HG02938 (cell line): ENCODE measurements around the gene SORD.
A peak's percentile ranks its signal among the peaks of the same experiment; 100 is the strongest.

Source experiments
- ATAC-seq: cut with Tn5 transposase; IDR thresholded peaks from one replicate; pipeline ENCODE4 v1.9.1; 2021; ENCODE audit warnings: mild to moderate bottlenecking, moderate library complexity; ENCODE audit not compliant: unreplicated experiment

Gene SORD

DNA sequence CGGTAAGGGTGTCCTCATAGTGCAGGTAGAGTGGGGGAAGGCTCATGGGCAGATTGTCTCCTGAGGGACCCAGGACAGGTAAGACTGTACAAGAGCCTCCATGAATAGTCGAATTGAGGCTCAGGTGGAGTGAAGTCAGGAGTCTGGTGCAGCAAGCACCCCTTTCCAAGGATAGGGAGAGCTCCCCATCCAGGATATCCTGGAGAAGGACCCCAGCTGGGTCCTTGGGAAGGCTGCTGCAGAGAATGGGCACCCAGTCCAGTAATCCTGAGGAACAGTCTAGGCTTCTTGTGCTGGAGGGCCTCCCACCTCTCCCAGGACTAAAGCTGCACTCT is 91.7 kb downstream of the SORD start:
- ATAC-seq = no peak

DNA sequence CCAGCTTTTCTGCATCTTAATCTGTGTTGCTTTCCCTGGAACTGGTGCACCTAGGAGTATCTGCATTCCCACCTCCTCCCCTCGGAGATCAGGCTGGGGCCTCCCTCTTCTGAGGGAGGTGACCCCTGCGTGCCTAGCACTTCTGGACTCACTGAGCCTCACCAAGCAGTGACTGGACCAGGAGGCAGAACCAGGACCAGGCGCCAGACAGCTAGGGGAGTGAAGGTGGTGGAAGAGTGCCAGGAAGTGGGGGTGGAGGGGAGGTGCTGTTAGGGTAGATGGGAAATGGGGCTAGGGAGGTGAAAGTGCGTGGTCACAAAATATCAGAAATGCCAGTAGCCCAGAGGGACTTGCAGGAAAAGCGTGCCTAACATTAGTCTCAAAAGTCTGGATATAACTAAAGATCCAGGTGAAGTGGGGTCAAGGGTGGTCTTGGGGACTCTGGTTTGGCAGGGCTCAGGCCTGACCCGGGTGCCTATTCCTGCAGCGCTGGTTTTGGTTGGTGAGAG is 92.4 kb downstream of the SORD start:
- ATAC-seq = no peak

GRCh38 chr15:45116006-45116481 is 93.0 kb downstream of the SORD start:
- ATAC-seq = no peak

DNA sequence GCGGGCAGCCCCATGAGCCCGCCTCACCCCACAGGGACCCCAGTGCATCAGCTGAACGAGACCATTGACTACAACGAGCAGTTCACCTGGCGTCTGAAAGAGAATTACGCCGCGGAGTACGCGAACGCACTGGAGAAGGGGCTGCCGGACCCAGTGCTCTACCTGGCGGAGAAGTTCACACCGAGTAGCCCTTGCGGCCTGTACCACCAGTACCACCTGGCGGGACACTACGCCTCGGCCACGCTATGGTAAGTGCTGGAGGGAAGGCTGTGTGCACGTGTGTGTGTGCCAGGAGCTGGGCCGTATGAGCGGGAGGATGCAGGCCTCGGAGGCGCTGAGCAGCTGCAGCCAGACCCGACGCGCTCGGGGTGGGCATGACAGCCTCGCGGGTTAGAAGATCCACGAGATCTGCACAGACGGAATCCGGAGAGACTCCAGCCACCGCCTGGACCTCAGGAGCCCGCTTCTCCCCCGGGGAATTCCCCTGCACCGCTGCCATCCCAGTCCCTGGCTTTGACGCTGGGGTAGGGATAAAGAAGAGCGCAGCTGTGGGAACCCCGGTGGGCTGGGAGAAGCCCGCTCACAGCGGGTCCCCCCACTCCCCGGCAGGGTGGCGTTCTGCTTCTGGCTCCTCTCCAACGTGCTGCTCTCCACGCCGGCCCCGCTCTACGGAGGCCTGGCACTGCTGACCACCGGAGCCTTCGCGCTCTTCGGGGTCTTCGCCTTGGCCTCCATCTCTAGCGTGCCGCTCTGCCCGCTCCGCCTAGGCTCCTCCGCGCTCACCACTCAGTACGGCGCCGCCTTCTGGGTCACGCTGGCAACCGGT is 93.7 kb downstream of the SORD start:
- ATAC-seq = no peak

- ATAC-seq = no peak
Observed at GRCh38 chr15:45117308-45118130, 94.5 kb downstream of the SORD start.

- peak; percentile 94 for ATAC-seq
Observed at GRCh38 chr15:45118131-45118588, 95.2 kb downstream of the SORD start.

- no peak for ATAC-seq
Observed at GRCh38 chr15:45118996-45119395, 96.0 kb downstream of the SORD start.

- no peak for ATAC-seq
Observed at GRCh38 chr15:45120081-45120972, 97.3 kb downstream of the SORD start.

GRCh38 chr15:45121020-45121419 is 98.0 kb downstream of the SORD start:
- no peak for ATAC-seq

GRCh38 chr15:45121706-45122417 is 98.9 kb downstream of the SORD start:
- ATAC-seq = no peak

DNA sequence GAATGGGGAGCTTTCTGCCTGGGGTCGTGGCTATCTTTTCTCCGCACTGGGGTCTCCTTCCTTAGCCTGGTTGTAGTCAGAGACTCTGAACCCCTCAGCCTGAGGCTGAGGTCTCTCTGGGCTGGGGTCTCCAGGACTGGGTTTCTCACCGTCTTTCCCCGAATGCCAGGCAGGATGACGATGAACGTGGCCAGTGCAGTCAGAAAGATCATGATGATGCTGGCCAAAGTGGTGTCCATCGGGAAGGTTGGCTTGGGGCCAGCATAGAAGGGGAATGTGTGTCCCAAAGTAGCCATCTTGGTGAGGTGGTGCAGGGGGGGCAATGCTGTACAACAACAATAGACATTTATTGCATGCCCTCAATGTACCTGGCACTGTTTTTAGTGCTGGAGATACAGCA is 99.7 kb downstream of the SORD start:
- ATAC-seq = no peak

GRCh38 chr15:45123397-45123796 is 100.4 kb downstream of the SORD start:
- no peak for ATAC-seq

GRCh38 chr15:45126535-45127158 is 103.7 kb downstream of the SORD start:
- ATAC-seq = no peak
